ENCODE measurements around the gene PTOV1.

GRCh38 chr19:49864890-49865289, 13.9 kb downstream of the PTOV1 start:
- TF ChIP-seq, protein P1, sequence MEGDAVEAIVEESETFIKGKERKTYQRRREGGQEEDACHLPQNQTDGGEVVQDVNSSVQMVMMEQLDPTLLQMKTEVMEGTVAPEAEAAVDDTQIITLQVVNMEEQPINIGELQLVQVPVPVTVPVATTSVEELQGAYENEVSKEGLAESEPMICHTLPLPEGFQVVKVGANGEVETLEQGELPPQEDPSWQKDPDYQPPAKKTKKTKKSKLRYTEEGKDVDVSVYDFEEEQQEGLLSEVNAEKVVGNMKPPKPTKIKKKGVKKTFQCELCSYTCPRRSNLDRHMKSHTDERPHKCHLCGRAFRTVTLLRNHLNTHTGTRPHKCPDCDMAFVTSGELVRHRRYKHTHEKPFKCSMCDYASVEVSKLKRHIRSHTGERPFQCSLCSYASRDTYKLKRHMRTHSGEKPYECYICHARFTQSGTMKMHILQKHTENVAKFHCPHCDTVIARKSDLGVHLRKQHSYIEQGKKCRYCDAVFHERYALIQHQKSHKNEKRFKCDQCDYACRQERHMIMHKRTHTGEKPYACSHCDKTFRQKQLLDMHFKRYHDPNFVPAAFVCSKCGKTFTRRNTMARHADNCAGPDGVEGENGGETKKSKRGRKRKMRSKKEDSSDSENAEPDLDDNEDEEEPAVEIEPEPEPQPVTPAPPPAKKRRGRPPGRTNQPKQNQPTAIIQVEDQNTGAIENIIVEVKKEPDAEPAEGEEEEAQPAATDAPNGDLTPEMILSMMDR (IDR thresholded peaks at IDR 0.05) = no peak
- no peak for TF ChIP-seq POLR2A (IDR thresholded peaks at IDR 0.05)
